Activated CD4-positive, alpha-beta T cell treated with anti-CD3 and anti-CD28 coated beads for 48 hours (primary cell): ENCODE measurements around the gene PTPRU.
"Not testable (repeated sequence)": the region's sequence is repeated elsewhere in the genome, so short reads cannot be mapped to it uniquely, and the experiment has no call there.

Experiments
- DNase-seq: peaks from one replicate; pipeline ENCODE4 v3.0.0-alpha.2; 2020

Gene PTPRU

GRCh38 chr1:29298246-29298645 is 61.9 kb downstream of the PTPRU start:
- DNase-seq: no peak

GRCh38 chr1:29299446-29299845 is 63.1 kb downstream of the PTPRU start:
- DNase-seq: no peak

GRCh38 chr1:29301732-29302131 is 65.4 kb downstream of the PTPRU start:
- not testable (repeated sequence) for DNase-seq

GRCh38 chr1:29303201-29304024 is 67.1 kb downstream of the PTPRU start:
- DNase-seq: no peak

GRCh38 chr1:29304025-29304684 is 67.8 kb downstream of the PTPRU start:
- DNase-seq: no peak

- no peak for DNase-seq
These were observed 69.6 kb downstream of the PTPRU start for GRCh38 chr1:29305943-29306342.

- no peak for DNase-seq
These were observed 70.3 kb downstream of the PTPRU start for GRCh38 chr1:29306471-29307140.

- DNase-seq: no peak
These were observed 72.8 kb downstream of the PTPRU start for GRCh38 chr1:29309075-29309474.

GRCh38 chr1:29309621-29310020 is 73.3 kb downstream of the PTPRU start:
- DNase-seq: no peak

GRCh38 chr1:29310616-29311180 is 74.4 kb downstream of the PTPRU start:
- no peak for DNase-seq

GRCh38 chr1:29311352-29312030 is 75.2 kb downstream of the PTPRU start:
- DNase-seq: no peak

GRCh38 chr1:29312469-29313461 is 76.4 kb downstream of the PTPRU start:
- DNase-seq: no peak

GRCh38 chr1:29314685-29315084 is 78.4 kb downstream of the PTPRU start:
- not testable (repeated sequence) for DNase-seq

GRCh38 chr1:29315262-29315661 is 78.9 kb downstream of the PTPRU start:
- DNase-seq: no peak

- DNase-seq: no peak
These were observed 79.6 kb downstream of the PTPRU start for GRCh38 chr1:29315876-29316275.

GRCh38 chr1:29317063-29317915 is 81.0 kb downstream of the PTPRU start:
- no peak for DNase-seq

GRCh38 chr1:29317916-29318530 is 81.7 kb downstream of the PTPRU start:
- no peak for DNase-seq

- no peak for DNase-seq
These were observed 82.4 kb downstream of the PTPRU start for GRCh38 chr1:29318724-29319123.

GRCh38 chr1:29319300-29320110 is 83.2 kb downstream of the PTPRU start:
- DNase-seq: no peak
